Heart left ventricle (tissue), 16 donors: ENCODE measurements around the gene RFT1. TPM values are rescaled to one million over a fixed set of nuclear protein-coding genes. Genes with fewer than 3 reads are reported as not detected.

Experiments
- ATAC-seq, 4 donors: fragments of 200-7000 bp; cut with Tn5 transposase; one replicate each; pipeline ENCODE4 v1.9.1; 2020 to 2022; ENCODE audit warnings: moderate library complexity in 4 of 4, mild to moderate bottlenecking in 3 of 4, moderate number of reproducible peaks in 1 of 4
- DNase-seq, 5 donors: peaks; one replicate each; pipeline ENCODE4 v3.0.0-alpha.2; 2020
- H3K27ac ChIP-seq, 12 donors: fragments of 200-600 bp; sonication (generic) in 4 of 12; one replicate each; pipeline versions ENCODE4 v1.5.0 to v1.8.0; 2016 to 2022; ENCODE audit warnings: mild to moderate bottlenecking in 2 of 12
- H3K27me3 ChIP-seq, 9 donors: fragments of 200-600 bp; sonication (generic) in 2 of 9; one replicate each; pipeline versions ENCODE4 v1.5.1 to v1.8.0; 2016 to 2022; ENCODE audit warnings: mild to moderate bottlenecking in 3 of 9
- H3K36me3 ChIP-seq, 9 donors: fragments of 200-600 bp; sonication (generic) in 2 of 9; one replicate each; pipeline versions ENCODE4 v1.5.0 to v1.8.0; 2018 to 2022; ENCODE audit warnings: mild to moderate bottlenecking in 2 of 9
- H3K4me1 ChIP-seq, 12 donors: fragments of 200-600 bp; sonication (generic) in 4 of 12; one replicate each; pipeline versions ENCODE4 v1.5.0 to v1.8.0; 2016 to 2022; ENCODE audit warnings: mild to moderate bottlenecking in 3 of 12
- H3K4me3 ChIP-seq, 12 donors: fragments of 200-600 bp; sonication (generic) in 4 of 12; one replicate each; pipeline versions ENCODE4 v1.5.0 to v1.8.0; 2017 to 2022; ENCODE audit warnings: mild to moderate bottlenecking in 9 of 12, moderate library complexity in 4 of 12
- H3K9me3 ChIP-seq, 12 donors: fragments of 200-600 bp; sonication (generic) in 4 of 12; one replicate each; pipeline versions ENCODE4 v1.5.0 to v1.8.0; 2016 to 2022; ENCODE audit warnings: mild to moderate bottlenecking in 1 of 12
- CTCF ChIP-seq, 12 donors: fragments of 200-600 bp; sonication (generic) in 4 of 12; IDR thresholded peaks; one replicate each; pipeline versions ENCODE4 v1.5.0 to v1.8.0; 2018 to 2022; ENCODE audit warnings: antibody characterized with exemption in 12 of 12, mild to moderate bottlenecking in 5 of 12
- POLR2A ChIP-seq, 2 donors: fragments of 450-650 bp; IDR thresholded peaks; one replicate each; pipeline ENCODE4 v1.6.1; 2017; ENCODE audit warnings: antibody characterized with exemption in 2 of 2, mild to moderate bottlenecking in 2 of 2, moderate library complexity in 2 of 2
- WGBS, 4 donors: extraction: QIAGEN DNeasy Blood & Tissue Kit in 2 of 4; methylation state at CpG; one replicate each; pipeline versions ENCODE4 v1.1.5 to v1.1.7; 2013 to 2018; 5-methylcytosine and 5-hydroxymethylcytosine counted together
- intact Hi-C, 10 donors: fragments of 100-400 bp; cut with DNase I; formaldehyde crosslinking; loops; one replicate each; pipeline versions ENCODE4 v1.11.1 to v1.14.2; 2022
- long read RNA-seq, 3 donors: library from polyadenylated mRNA; unstranded; transcript quantifications; one replicate each; pipeline ENCODE4 v2.0.0, GENCODE V29; 2020 to 2021
- polyA plus RNA-seq, 2 donors: library from polyadenylated mRNA; stranded (reverse); fragments of 200-250 nt; gene quantifications; one replicate each; pipeline ENCODE4 v1.2.3, GENCODE V29; 2013
- total RNA-seq, 9 donors: library from RNA; depleted of rRNA in 2 of 9; stranded (reverse); fragments of >200 nt in 2 of 9; fragmentation: NEBNext Ultra II Directional in 3 of 9; extraction: Animal tissue kit (Norgen Biotek cat#: 25700) in 3 of 9; gene quantifications; one replicate each; pipeline versions ENCODE4 v1.1.0 to v1.2.4, GENCODE V29; 2016 to 2023
- donor health status: ischemic (EF 13 %, LVEDD 7.1; RV severe dilation, severe dysfunction).
- donor health status: healthy with polysubstance abuse.
- donor health status: DM: no; HTN: yes; CAD: no.
- donor health status: DM: no; HTN: no; CAD: no.
- donor health status: ischemic (EF 25% LVEDD 6.9; RV normal size, moderate dysfunction).
- donor health status: ischemic (EF 25% LVEDD 5.7; RV mildly dilated, moderate dysfunction).
- donor health status: healthy.
- donor health status: DM: yes; HTN: yes; CAD: no.
- donor health status: ischemic (EF 35%, LVEDD 5.7; RV mildly dilated, moderate dysfunction).
- donor health status: nonischemic (EF 11% LVEDD 7.7; RV severe dilation, severe dysfunction).
- donor health status: DM: yes; HTN: yes; CAD: no.
- donor health status: PGD.
- donor health status: ischemic (EF 29% LVEDD 5.4; RV normal size, mild dysfunction).
- donor health status: nonischemic (EF 23%, LVEDD 6.1; RV moderate dilation, normal function).

The RFT1 gene
- 10 to 100 TPM in 3 of 9 donors, 1 to 10 TPM in 6; 5.4 to 16.2 (median 8.8) TPM for total RNA-seq
- polyA plus RNA-seq = 1 to 10 TPM; 5.0 to 9.3 TPM
- long read RNA-seq, donor 1, full-length matches to known transcripts = 12 of 25 reads
- long read RNA-seq, donor 1, partial matches to known transcripts = 3 of 25 reads
- long read RNA-seq, donor 1, other reads (novel, unspliced or antisense) = 10 of 25 reads
- long read RNA-seq, donor 2, full-length matches to known transcripts = 57 of 78 reads
- long read RNA-seq, donor 2, partial matches to known transcripts = 2 of 78 reads
- long read RNA-seq, donor 2, other reads (novel, unspliced or antisense) = 19 of 78 reads
- long read RNA-seq, donor 3, full-length matches to known transcripts = 17 of 28 reads
- long read RNA-seq, donor 3, partial matches to known transcripts = 3 of 28 reads
- long read RNA-seq, donor 3, other reads (novel, unspliced or antisense) = 8 of 28 reads

DNA sequence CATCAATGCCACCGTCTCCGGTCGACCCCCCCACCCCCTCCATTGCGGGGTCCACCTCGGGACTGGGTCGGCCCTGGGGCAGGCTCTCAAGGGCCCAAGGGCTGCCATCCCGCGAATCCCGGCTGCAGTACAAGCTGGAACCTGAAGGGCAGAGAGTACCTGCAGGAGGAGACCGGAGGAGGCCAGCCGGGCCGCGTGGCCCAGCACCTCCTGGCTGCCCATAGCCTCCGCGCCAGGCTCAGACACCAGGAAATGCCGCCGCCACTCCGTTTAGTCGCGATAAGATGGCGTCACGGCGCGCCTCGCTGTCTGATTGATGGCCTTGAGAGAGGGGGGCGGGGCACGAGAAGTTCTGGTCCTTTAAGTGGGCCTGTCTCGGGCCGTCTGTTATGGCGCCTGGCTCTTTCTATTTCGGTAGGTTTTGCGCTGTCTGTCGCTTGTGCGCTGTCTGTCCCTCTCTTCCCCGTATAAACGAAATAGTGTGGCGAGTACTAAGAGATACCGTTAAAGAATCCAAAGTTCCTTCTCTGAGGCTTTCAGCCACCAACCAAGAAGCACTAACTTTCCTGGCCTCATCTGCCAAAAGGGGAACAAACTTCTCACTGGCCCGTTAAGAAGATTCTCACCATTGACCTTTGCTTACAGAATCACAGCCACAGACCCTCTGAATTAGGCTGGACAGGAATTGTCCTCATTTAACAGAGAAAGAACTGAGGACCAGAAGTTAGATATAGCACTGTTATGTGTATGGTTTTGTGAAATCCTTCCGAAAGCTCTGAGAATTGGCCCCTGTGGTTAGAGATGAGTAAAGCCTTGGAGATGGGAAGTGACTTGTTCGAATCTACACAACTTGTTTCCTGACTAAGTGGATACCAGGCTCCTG lies at the start of gene RFT1:
Gene RFT1 (minus strand): TSS at position 257 of the 883 bp plus-strand sequence. CDS start 35 bp downstream, at position 222.
- ATAC-seq (peak; percentile 96 to 99 (median 97)), DNase-seq (peak; percentile 98 to 100 (median 99))
- H3K27me3 ChIP-seq = no peaks in the 10 kb centered on the region
- H3K36me3 ChIP-seq = peaks cover 0 to 17% (median 8%) of the 10 kb centered on the region in 9 donors
- H3K4me1 ChIP-seq = peaks cover 0 to 36% (median 21%) of the 10 kb centered on the region in 12 donors
- WGBS, 4 donors = 3 to 6% (median 3%) methylated on average over 23 to 41 of the region's 41 CpGs
- intact Hi-C loops = loop anchor here in 9 of 10 donors (2.0 to 5.0 kb wide), 3 partner anchors 28 to 67 kb away; partner anchors contain the start of gene PRKCD (in 2 of the 9)
- peak within 1 kb of the TSS; percentile 74 to 99 (median 84) for H3K4me3 ChIP-seq
- no peaks in the 10 kb centered on the region for H3K9me3 ChIP-seq
- TF ChIP-seq CTCF (IDR thresholded peaks at IDR 0.05) = peak in 5 of 12 donors; percentile 6 to 40 (median 21)
- peak in 1 of 2 donors; percentile 67 for TF ChIP-seq POLR2A (IDR thresholded peaks at IDR 0.05)
- peak within 1 kb of the TSS; percentile 71 to 96 (median 92) for H3K27ac ChIP-seq

DNA sequence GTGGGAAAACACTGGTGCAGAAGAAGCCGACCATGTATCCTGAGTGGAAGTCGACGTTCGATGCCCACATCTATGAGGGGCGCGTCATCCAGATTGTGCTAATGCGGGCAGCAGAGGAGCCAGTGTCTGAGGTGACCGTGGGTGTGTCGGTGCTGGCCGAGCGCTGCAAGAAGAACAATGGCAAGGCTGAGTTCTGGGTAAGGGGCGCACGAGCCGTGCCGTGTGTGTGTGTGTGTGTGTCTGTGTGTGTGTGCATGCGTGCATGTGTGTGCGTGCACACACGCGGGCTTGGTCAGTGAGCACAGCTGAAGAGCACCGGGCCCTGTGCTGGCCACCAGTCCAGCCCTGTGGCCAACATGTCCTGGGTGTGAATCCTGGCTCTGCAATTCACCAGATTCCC lies 49.3 kb upstream of the RFT1 start:
- ATAC-seq (no peak), DNase-seq (no peak)
- TF ChIP-seq POLR2A (IDR thresholded peaks at IDR 0.05) = no peak
- TF ChIP-seq CTCF (IDR thresholded peaks at IDR 0.05) = no peak
- H3K4me1 ChIP-seq = peaks cover 0 to 22% (median 0%) of the 10 kb centered on the region in 12 donors
- no peak overlapping the region for H3K27ac ChIP-seq
- intact Hi-C loops = no loop called here
- 91 to 95% (median 93%) methylated on average over 15 to 20 of the region's 20 CpGs for WGBS, 4 donors
- no peak overlapping the region for H3K4me3 ChIP-seq
- H3K9me3 ChIP-seq = no peaks in the 10 kb centered on the region
- H3K27me3 ChIP-seq = no peaks in the 10 kb centered on the region
- H3K36me3 ChIP-seq = peaks cover 0 to 98% (median 45%) of the 10 kb centered on the region in 9 donors

DNA sequence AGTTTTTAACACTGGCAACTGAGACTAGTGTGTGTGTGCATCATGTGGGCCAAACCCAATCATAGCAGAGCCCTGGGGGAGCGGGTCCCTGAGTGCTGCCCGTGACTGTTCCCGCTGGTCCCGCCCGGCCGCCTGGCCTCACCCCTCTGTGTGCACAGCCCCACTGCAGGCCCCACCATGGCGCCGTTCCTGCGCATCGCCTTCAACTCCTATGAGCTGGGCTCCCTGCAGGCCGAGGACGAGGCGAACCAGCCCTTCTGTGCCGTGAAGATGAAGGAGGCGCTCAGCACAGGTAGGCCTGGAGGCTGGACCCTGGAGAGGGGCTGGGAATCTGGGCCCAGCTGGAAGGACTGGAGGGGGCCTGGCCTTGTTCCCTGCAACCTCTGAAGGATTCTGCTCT lies 48.0 kb upstream of the RFT1 start:
- no peak for ATAC-seq

More for the DNA sequence above, 48.0 kb upstream of the RFT1 start:
- no peak for DNase-seq
- no peak overlapping the region for H3K4me3 ChIP-seq
- TF ChIP-seq POLR2A (IDR thresholded peaks at IDR 0.05) (no peak), CTCF (IDR thresholded peaks at IDR 0.05) (no peak)
- intact Hi-C loops = no loop called here
- no peaks in the 10 kb centered on the region for H3K27me3 ChIP-seq
- no peaks in the 10 kb centered on the region for H3K9me3 ChIP-seq
- 94 to 100% (median 98%) methylated on average over 15 of the region's 15 CpGs for WGBS, 4 donors
- H3K27ac ChIP-seq = no peak overlapping the region
- H3K4me1 ChIP-seq = peaks cover 0 to 31% (median 0%) of the 10 kb centered on the region in 12 donors
- peaks cover 0 to 98% (median 40%) of the 10 kb centered on the region in 9 donors for H3K36me3 ChIP-seq
